ENCODE results near the gene C19orf18. TPM values are rescaled to one million over a fixed set of nuclear protein-coding genes. Genes with fewer than 3 reads are reported as not detected.

The C19orf18 gene
- total and polyA plus RNA-seq, 4 donors: 0.24 to 2.0 (median 1.3) TPM

DNA sequence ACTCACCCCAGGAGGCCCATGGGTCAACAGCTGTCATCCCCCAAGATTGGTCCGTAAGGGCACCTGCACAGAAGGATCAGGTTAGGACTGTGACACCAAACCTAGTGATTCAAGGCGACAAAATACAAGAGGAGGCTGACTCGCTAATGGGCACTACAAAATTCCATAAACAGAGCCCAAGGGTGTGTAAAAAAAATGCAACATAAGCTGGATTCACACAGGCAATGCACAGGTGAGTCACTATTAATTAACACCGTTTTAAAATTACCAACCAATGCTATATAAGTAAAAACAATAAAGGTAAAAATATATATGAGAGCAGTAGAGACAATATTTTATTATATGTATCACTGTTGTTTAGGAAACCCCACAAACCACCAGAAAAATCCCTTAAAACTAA is 26.3 kb upstream of the C19orf18 start:
- Histone ChIP-seq H3K4me1 (ENCODE audit: control insufficient read depth in 5 of 5, insufficient read depth in 5 of 5, low read length in 5 of 5) (peaks cover 4 to 24% (median 14%) of the 10 kb centered on the region in 5 donors), H3K27ac (ENCODE audit: low read depth in 1 of 2, low read length in 1 of 2) (no peak overlapping the region), H3K36me3 (ENCODE audit: control insufficient read depth in 4 of 4, insufficient read depth in 4 of 4, low read length in 4 of 4) (peaks cover 4 to 70% (median 42%) of the 10 kb centered on the region in 4 donors), H3K9ac (ENCODE audit: insufficient read depth in 1 of 2, low read length in 2 of 2) (no peak overlapping the region), H3K9me3 (ENCODE audit: control insufficient read depth in 4 of 4, insufficient read depth in 3 of 4, low read length in 3 of 4) (peaks cover 0 to 53% (median 7%) of the 10 kb centered on the region in 4 donors), H3K27me3 (ENCODE audit: control insufficient read depth in 3 of 3, insufficient read depth in 3 of 3, low read length in 2 of 3) (no peaks in the 10 kb centered on the region), H3K4me3 (peak overlapping the region; percentile 5)
- TF ChIP-seq CTCF (IDR thresholded peaks at IDR 0.05; ENCODE audit: control extremely low read depth, extremely low read depth): no peak
- ATAC-seq (ENCODE audit: insufficient read depth, low FRiP score): no peak
- WGBS, 2 donors: 96 to 97% methylated on average over 4 of the region's 4 CpGs
- no peak for DNase-seq

DNA sequence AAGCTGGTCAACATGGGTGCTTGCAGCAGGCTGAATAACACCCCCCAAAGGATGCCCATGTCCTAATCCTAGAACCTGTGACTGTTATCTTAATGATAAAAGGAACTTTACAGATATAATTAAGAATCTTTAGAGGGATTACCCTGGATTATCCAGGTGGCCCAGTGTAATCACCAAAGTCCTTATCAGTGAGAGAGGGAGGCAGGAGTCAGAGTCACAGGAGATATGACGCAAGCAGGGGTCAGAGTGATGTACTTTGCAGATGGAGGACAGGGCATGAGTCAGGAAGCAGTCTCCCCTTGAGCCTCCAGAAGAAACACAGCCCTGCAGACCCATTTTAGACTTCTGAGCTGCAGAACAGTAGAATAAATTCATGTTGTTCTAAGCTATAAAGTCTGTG is 18.5 kb upstream of the C19orf18 start:
- Histone ChIP-seq H3K27me3 (ENCODE audit: control insufficient read depth in 3 of 3, insufficient read depth in 3 of 3, low read length in 2 of 3) (no peaks in the 10 kb centered on the region), H3K9ac (ENCODE audit: insufficient read depth in 1 of 2, low read length in 2 of 2) (no peak overlapping the region), H3K9me3 (ENCODE audit: control insufficient read depth in 4 of 4, insufficient read depth in 3 of 4, low read length in 3 of 4) (peaks cover 2 to 65% (median 48%) of the 10 kb centered on the region in 4 donors), H3K4me3 (no peak overlapping the region), H3K4me1 (ENCODE audit: control insufficient read depth in 5 of 5, insufficient read depth in 5 of 5, low read length in 5 of 5) (no peaks in the 10 kb centered on the region), H3K36me3 (ENCODE audit: control insufficient read depth in 4 of 4, insufficient read depth in 4 of 4, low read length in 4 of 4) (peaks cover 28 to 86% (median 54%) of the 10 kb centered on the region in 4 donors), H3K27ac (ENCODE audit: low read depth in 1 of 2, low read length in 1 of 2) (no peak overlapping the region)
- no peak for ATAC-seq (ENCODE audit: insufficient read depth, low FRiP score)
- TF ChIP-seq CTCF (IDR thresholded peaks at IDR 0.05; ENCODE audit: control extremely low read depth, extremely low read depth): no peak
- WGBS, 2 donors: 97 to 100% methylated on average over 1 of the region's 1 CpG
- no peak for DNase-seq

GRCh38 chr19:57978586-57979289 is 4.4 kb upstream of the C19orf18 start:
- WGBS, 2 donors: 96 to 98% methylated on average over 3 of the region's 3 CpGs
- Histone ChIP-seq H3K9me3 (ENCODE audit: control insufficient read depth in 4 of 4, insufficient read depth in 3 of 4, low read length in 3 of 4) (peaks cover 54 to 85% (median 70%) of the 10 kb centered on the region in 4 donors), H3K9ac (ENCODE audit: insufficient read depth in 1 of 2, low read length in 2 of 2) (no peak overlapping the region), H3K27ac (ENCODE audit: low read depth in 1 of 2, low read length in 1 of 2) (no peak overlapping the region), H3K4me3 (no peak overlapping the region), H3K4me1 (ENCODE audit: control insufficient read depth in 5 of 5, insufficient read depth in 5 of 5, low read length in 5 of 5) (no peaks in the 10 kb centered on the region), H3K36me3 (ENCODE audit: control insufficient read depth in 4 of 4, insufficient read depth in 4 of 4, low read length in 4 of 4) (peaks cover 25 to 84% (median 66%) of the 10 kb centered on the region in 4 donors), H3K27me3 (ENCODE audit: control insufficient read depth in 3 of 3, insufficient read depth in 3 of 3, low read length in 2 of 3) (no peaks in the 10 kb centered on the region)
- DNase-seq (no peak), ATAC-seq (ENCODE audit: insufficient read depth, low FRiP score) (no peak)
- TF ChIP-seq CTCF (IDR thresholded peaks at IDR 0.05; ENCODE audit: control extremely low read depth, extremely low read depth): no peak

Measured in lung (tissue), 12 donors.